Sciatic nerve (tissue), 2 donors: ENCODE data around the gene SMAD2. TPM values are rescaled to one million over a fixed set of nuclear protein-coding genes. Genes with fewer than 3 reads are reported as not detected.
"Not testable (repeated sequence)": the region's sequence is repeated elsewhere in the genome, so short reads cannot be mapped to it uniquely, and the experiment has no call there.

Experiments used
- ATAC-seq: fragments of 200-7000 bp; cut with Tn5 transposase; one replicate; pipeline ENCODE4 v1.9.1; 2020; ENCODE audit warnings: mild to moderate bottlenecking, moderate library complexity
- DNase-seq: peaks from one replicate; pipeline ENCODE4 v3.0.0-alpha.2; 2020; ENCODE audit warnings: low spot score
- intact Hi-C: fragments of 100-400 bp; cut with DNase I; formaldehyde crosslinking; loops from one replicate; pipeline ENCODE4 v1.14.2; 2022
- total RNA-seq: library from RNA; stranded (reverse); fragmentation: NEBNext Ultra II Directional; extraction: Animal tissue kit (Norgen Biotek cat#: 25700); gene quantifications from one replicate; pipeline ENCODE4 v1.2.1, GENCODE V29; 2021
- donor health status: DM: no; HTN: no; CAD: no.
- donor health status: DM: no; HTN: no; CAD: no.

The SMAD2 gene
- total RNA-seq, 1 donor from 2014 or later, result 170 TPM

DNA sequence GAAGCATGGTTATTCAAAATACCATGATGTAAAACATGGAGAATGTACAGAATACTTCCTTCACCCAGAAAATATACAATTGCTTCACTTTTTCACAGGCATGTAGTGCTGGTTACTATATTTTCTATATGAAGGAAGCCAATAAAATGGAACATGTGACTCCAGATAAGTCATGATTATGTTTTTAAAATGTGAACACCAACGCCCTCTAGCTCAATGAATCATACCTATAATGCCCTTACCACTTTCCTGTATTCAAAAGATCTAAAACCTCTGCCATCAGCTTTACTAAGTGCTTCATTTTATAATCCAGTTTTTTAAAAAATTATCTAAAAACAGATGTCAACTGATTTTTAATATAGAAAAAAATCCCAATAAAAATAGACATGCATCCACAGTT, 59.9 kb downstream of the SMAD2 start:
- intact Hi-C loops, result no loop called here
- ATAC-seq, result no peak
- DNase-seq, result no peak

DNA sequence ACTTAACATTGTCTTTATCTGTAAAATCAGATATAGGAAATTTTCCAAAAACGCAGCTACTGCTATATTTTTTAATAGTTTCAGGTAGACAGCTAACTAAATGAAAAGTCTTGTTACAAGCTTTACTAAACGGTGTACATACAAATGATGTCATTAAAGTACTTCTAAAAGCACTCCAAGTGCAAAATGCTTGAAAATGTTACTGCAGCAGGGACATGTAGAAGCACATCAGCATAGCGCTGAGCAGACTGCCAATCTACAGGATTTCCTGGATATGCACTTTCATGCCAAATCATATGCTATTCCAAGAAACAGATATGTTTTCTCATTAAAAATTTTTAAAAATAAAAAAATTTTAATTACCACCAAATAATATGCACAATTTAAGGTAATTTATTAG, 61.7 kb downstream of the SMAD2 start:
- intact Hi-C loops, result no loop called here
- DNase-seq, result no peak
- ATAC-seq, result no peak

- intact Hi-C loops, result no loop called here
- ATAC-seq, result no peak
These were observed 65.3 kb downstream of the SMAD2 start for GRCh38 chr18:47865183-47865582.

DNA sequence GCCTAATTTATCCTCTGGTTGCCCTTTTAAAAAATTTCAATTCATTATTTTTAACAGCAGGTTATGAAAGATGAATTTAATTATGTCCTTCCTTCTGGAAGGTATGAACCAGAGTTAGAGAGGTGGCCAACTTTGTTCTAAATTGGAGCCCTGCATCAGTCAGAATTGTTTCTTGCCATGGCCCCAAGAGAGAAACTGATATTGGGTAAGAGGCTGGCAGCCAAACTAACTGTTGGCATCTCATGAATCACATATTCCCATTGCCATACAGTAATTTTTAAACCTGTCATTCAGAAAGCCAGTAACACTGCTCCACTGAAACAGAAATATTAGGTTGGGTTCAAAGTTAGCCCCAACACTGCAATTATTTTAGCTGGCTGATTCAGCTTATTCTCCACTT, 67.4 kb downstream of the SMAD2 start:
- ATAC-seq (no peak), DNase-seq (no peak)
- intact Hi-C loops, result no loop called here

More at GRCh38 chr18:47865183-47865582, 65.3 kb downstream of the SMAD2 start:
- no peak for DNase-seq

DNA sequence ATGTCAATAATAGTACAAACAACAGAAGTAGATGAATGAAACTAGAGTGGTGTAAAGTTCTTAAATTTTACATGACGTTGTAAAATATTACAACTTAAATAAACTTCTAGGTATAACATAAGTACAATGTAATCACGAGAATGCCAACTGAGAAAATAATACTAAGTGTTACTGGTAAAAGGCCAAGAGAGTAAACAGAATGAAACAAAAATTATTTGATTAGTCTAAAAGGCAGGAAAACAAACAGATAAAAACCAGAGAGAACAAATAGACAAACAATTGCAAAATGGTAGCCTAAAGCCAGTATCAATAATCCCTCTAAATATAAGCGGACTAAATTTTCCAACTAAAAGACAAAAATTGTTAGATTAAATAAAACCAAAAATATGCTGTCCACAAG, 71.9 kb downstream of the SMAD2 start:
- intact Hi-C loops, result no loop called here
- ATAC-seq (no peak), DNase-seq (no peak)

- DNase-seq (no peak), ATAC-seq (no peak)
- intact Hi-C loops, result no loop called here
These were observed 82.8 kb downstream of the SMAD2 start for GRCh38 chr18:47847635-47848034.

DNA sequence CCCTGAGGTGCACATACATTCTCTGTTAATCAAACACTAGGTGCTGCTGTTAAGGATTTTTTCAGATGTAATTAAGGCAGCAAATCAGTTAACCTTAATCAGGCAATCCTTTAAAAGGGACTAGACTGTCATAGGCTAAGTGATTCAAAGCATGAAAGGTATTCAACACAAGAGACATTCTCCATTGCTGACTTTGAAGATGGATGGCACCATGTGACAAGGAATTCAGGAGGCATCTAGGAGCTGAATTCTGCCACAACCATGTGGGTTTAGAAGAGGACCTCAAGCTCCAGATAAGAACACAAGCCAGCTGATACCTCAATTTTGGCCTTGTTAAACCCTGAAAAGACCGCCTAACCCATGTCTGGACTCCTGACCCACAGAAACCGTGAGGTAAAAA, 84.0 kb downstream of the SMAD2 start:
- DNase-seq (no peak), ATAC-seq (no peak)
- intact Hi-C loops, result no loop called here

GRCh38 chr18:47844828-47845498, 85.5 kb downstream of the SMAD2 start:
- intact Hi-C loops, result no loop called here
- ATAC-seq, result no peak
- DNase-seq, result no peak

- intact Hi-C loops, result no loop called here
- DNase-seq (no peak), ATAC-seq (no peak)
These were observed 87.6 kb downstream of the SMAD2 start for GRCh38 chr18:47842836-47843235.

- intact Hi-C loops, result no loop called here
- ATAC-seq (no peak), DNase-seq (no peak)
These were observed 92.1 kb downstream of the SMAD2 start for GRCh38 chr18:47838396-47838795.

DNA sequence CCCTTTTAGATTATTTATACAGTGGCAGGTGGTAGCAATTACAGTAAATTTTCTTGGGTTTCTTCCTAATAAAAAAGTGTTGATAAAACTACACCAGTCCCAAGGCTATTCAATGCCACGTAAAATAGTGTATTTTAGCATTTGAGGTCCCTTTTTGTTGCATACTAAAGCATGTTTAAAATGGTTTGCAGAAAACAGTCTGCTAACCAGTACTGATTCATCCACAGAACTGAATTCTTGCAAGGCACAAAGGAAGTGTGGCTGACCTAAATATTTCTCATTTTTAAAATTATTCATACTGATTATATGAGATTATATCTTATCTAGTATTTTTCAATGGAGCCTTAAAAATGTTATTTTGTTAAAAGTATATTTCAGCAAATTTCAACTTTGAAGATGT, 98.1 kb downstream of the SMAD2 start:
- ATAC-seq (no peak), DNase-seq (no peak)

DNA sequence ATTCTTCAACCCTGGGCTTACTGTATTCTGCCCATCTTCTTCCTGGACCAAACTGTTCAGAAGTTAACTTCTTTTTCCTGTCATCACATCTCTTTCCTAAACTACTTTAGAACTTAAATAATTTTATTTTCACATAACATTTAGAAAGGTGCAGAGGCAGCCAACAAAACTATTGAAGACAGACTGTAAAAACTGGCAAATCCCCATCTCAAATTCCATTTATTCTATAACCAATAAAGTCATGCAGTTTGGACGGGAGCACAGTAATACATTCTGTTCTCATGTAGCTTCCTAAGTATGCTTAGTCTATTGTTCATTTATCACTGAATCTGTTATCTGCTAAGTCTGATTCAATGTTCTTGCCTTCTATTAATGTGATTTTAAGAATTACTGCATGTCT, 99.1 kb downstream of the SMAD2 start:
- ATAC-seq (no peak), DNase-seq (no peak)
- intact Hi-C loops, result no loop called here

More for the DNA sequence above, 98.1 kb downstream of the SMAD2 start:
- intact Hi-C loops, result no loop called here

- DNase-seq (no peak), ATAC-seq (no peak)
- intact Hi-C loops, result no loop called here
These were observed 99.7 kb downstream of the SMAD2 start for GRCh38 chr18:47830772-47831171.

- DNase-seq, result no peak
- ATAC-seq, result no peak
- intact Hi-C loops, result loop anchor here (10.0 kb wide), 1 partner anchor 1935 kb away; no protein-coding TSS in a partner anchor
These were observed 100.6 kb downstream of the SMAD2 start for GRCh38 chr18:47829831-47830230.

DNA sequence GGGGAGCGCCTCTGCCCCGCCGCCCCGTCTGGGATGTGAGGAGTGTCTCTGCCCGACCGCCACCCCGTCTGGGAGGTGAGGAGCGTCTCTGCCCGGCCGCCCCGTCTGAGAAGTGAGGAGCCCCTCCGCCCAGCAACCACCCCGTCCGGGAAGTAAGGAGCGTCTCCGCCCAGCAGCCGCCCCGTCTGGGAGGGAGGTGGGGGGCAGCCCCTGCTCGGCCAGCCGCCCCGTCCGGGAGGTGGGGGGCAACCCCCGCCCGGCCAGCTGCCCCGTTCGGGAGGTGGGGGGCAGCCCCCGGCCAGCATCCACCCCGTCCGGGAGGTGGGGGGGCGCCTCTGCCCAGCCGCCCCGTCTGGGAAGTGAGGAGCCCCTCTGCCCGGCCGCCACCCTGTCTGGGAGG, 102.4 kb downstream of the SMAD2 start:
- ATAC-seq, DNase-seq: not testable (repeated sequence)
- intact Hi-C loops, result loop anchor here (10.0 kb wide), 1 partner anchor 1937 kb away; no protein-coding TSS in a partner anchor

DNA sequence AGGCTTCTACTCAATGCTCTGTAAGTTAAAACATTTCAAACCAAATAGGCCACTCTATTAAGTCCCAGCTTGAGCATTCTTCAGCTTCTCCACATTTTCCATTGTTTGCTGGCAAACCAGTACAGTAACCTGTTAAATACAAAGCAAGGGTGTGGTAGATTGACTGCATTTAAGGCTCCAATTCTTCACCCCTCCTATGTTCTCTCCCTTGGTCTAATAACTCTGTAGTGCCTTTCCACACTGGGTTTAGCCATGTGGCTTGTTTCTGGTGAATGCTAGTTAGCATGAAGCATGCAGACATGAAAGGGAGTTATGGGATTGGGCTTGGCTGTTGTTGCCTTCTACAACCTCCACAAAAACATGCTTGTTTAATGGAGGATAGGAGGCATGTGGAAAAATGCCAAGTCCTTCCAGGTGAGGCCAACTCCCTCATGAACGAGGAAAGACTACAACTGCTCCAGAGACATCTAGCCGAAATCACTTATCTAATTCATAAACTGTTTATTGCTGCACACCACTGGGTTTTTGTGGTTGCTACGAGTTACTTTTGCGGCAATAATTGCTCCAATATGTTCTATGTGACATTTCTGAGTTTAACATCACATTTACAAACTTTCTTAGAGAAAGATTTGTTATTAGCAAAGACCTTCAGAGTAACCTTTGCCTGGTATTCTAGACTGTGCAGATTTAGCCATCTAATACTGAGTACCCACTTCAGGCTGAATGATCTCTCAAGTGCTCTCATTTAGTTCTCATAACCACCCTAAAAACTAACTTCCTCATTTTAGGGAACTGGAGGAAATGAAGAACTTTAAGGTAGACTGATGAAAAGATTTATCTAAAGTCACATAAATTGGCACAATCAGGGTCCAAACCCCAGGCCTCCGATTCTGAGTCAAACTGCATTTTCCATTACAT, 104.0 kb downstream of the SMAD2 start:
- intact Hi-C loops, result loop anchor here (10.0 kb wide), 1 partner anchor 1938 kb away; no protein-coding TSS in a partner anchor
- DNase-seq (no peak), ATAC-seq (no peak)

- no peak for DNase-seq
- intact Hi-C loops, result loop anchor here (10.0 kb wide), 1 partner anchor 1943 kb away; no protein-coding TSS in a partner anchor
- ATAC-seq, result no peak
These were observed 109.1 kb downstream of the SMAD2 start for GRCh38 chr18:47821314-47821713.

DNA sequence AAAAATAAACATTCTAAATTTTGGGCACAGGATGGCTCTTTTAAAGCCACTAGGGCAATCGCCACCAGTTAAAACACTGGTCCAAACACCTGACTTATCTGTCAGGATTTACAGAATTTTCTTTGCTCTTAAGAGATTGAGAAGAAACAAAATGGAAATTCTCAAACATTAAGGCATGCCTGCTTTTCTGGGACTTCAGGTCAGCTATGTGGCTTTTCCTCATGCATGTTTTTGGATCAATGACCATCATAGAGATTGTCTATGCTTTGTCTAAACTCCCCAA, 112.7 kb downstream of the SMAD2 start:
- no peak for DNase-seq
- intact Hi-C loops, result no loop called here
- no peak for ATAC-seq

- intact Hi-C loops, result no loop called here
- DNase-seq (no peak), ATAC-seq (peak; percentile 50)
These were observed 113.3 kb downstream of the SMAD2 start for GRCh38 chr18:47817017-47817794.
